GM21528 (cell line): ENCODE results near the gene RDX.

ENCODE experiments used
- ATAC-seq: cut with Tn5 transposase; IDR thresholded peaks from one replicate; pipeline ENCODE4 v1.9.1; 2021; ENCODE audit warnings: mild to moderate bottlenecking, moderate library complexity; ENCODE audit not compliant: unreplicated experiment, low FRiP score

Gene RDX

GRCh38 chr11:110176366-110177085 is 119.9 kb downstream of the RDX start:
- ATAC-seq: no peak

DNA sequence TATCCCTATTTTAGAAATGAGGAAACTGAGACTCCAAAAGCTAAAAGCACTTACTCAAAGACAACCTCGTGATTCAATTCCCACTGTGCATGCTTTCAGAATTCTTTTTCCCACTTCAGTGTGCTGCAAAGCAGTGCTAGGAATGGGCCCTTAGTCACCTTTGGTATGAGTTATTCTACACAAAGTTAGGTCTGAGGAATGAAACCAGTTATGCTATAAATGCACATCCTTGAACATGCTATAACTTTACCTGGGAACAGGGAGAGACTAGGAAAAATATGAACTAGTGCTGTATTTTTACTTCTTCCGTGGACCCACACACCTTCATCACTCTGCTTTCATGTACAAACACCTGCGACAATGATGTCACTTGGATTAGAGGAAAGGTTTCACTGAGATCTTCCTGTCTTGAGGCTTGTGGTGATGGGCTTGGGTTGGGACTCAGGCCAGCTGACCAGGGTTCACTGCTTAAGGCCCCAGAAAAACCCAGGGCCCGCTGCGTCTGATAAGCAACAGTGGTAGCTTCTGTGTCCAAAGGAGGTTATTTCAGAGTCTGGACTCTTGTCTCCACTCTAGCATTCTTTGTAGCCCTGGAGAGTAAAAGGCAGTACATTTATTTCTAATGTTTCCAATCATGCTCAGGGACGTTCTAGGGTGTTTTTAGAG is 121.6 kb downstream of the RDX start:
- ATAC-seq: no peak

DNA sequence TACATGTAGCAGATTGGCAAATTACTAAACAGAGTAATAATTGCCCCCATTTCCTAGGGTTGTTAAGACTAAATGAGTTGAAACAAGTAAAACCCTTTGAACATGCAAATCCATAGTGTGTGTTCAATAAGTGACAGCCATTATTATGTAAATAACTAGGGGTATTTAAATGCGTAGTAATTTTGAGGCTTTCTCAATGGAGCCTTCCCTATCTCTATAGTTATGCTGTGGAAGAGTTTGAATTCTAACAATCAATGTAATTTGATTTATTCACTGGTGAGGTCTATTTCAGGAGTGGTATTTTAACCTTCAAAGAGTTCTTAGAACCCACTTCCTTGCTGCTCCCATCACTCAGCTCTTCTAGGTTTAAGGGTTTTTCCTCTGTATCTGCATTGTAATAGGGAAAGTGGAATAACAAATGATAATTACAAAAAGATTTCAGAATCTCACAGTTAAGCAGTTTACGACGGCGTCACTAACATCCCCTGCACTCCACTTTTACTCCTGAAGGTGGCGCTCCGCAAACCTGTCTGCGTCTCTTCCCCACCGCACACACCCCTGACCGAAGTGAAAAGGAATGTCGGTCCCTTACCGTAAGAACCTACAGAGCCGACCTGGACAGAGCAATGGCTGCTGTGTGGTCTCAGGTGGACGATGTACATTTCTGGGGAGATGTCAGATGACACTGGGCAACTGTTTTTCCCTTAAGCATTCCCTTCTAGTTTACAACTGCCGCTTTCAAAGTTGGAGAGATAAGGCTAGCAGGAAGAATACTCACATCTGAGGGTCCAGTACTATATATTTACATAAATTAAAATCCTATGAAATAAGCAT is 122.4 kb downstream of the RDX start:
- peak; percentile 70 for ATAC-seq

DNA sequence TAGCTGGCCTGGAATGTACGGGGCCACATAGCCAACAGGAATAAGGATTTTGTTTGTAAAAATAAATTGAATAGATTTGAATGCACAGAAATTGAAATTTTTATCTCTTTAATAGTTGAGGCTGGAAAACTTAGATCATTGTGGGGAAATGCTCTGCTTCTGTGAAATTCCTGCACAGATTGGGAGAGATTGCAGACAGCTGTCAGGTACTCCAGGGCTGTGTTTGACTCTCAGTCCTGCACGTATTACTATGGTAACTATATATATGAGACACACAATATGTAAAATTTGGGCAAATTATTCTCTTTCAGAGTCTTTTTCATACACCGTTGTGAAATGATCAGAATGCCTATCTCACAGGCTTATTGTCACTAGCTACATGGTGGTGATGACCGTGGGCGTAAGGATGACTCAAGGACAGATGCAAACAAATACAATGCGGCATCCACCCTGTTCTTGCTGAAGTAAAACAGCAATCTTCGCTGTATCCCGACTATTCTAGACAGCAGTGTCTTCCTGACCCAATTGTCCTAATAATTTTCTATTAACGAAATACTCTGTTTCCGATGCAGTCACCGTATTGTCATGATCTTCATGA is 123.8 kb downstream of the RDX start:
- ATAC-seq: no peak

DNA sequence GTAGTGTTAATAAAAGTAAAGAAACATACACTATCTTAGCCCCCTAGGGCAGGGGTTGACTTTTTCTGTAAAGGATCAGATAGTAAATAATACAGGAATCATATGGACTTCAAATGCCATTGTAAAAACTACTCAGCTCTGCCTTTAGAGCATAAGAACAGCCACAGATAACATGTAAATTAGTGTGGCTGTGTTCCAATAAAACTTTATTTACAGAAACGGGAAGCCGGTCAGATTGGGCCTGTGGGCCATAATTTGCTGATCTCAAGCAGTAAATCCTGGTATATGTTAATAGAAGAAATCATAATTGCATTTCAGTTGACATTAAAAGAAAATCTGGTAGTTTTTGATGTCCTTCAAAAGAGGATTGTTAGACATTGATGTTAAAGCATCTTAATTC is 126.7 kb downstream of the RDX start:
- ATAC-seq: no peak

GRCh38 chr11:110168033-110168803 is 128.2 kb downstream of the RDX start:
- no peak for ATAC-seq

- no peak for ATAC-seq
Observed at GRCh38 chr11:110165039-110165925, 131.1 kb downstream of the RDX start.

- ATAC-seq: no peak
Observed at GRCh38 chr11:110162216-110162615, 134.2 kb downstream of the RDX start.

- no peak for ATAC-seq
Observed at GRCh38 chr11:110161061-110161460, 135.4 kb downstream of the RDX start.

- ATAC-seq: no peak
Observed at GRCh38 chr11:110160437-110160836, 136.0 kb downstream of the RDX start.

DNA sequence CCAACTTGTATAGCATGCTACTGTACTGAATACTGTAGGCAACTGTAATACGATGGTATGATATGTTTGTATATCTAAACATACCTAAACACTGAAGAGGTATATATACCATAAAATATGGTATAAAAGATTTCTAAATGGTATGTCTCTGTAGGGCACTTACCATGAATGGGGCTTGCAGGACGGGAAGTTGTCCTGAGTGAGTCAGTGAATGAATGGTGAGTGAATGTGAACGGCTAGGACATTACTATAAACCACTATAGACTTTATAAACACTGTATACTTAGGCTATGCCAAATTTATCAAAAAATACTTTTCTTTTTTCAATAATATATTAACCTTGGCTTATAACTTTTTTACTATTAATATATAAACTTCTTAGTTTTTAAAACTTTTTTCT is 136.4 kb downstream of the RDX start:
- no peak for ATAC-seq

- ATAC-seq: no peak
Observed at GRCh38 chr11:110159476-110159875, 136.9 kb downstream of the RDX start.

DNA sequence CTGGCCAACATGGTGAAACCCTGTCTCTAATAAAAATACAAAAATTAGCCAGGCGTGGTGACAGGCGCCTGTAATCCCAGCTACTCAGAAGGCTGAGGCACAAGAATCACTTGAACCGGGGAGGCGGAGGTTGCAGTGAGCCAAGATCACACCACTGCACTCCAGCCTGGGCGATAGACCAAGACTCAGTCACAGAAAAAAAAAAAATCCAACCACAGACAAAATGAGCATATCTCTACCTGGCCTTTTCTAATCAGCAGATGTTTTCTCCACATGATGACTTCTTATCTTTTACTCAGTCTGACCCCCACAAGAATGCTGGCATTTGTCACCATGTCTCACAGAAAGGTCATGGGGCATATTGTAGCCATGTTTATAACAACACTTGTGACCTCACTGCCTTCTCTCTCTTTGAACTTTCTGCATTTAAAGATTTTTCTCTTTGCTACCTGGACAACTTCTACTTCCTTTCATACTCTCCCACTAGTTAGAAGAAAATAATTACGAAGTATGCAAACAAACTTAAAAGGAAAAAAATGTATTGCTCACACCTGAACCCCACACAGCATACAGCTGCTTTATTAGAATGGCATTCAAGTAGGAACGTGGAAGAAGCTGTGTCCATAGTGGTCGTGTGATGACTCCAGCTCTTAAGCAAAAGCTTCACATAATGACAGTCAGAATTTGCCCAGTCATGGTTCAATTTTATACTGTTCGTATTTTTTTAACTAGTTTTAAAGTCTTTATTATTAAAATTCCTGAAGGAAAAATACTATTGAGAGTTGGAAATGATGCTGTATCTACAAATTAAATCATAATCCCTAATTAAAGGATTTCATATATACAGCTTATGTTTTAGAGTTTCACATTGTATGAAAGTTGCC is 137.9 kb downstream of the RDX start:
- no peak for ATAC-seq

DNA sequence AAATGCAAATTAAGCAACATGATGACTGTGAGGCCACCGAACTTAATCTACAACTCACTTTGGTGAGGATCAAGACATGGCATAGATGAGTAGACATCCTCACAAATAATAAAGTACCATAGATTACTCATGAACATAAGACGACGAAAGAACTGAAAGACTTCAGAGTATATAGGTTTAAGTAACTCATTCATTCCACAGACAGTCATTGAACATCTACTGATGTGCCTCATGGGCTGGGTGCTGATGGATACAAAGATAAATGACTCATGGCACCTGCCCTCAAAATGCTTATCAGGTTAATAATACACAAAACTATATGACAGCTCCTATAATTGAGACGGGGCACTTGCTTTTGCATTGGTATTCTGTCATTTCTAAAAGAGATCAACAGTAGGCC is 139.9 kb downstream of the RDX start:
- ATAC-seq: no peak

- ATAC-seq: no peak
Observed at GRCh38 chr11:110153474-110153873, 142.9 kb downstream of the RDX start.

DNA sequence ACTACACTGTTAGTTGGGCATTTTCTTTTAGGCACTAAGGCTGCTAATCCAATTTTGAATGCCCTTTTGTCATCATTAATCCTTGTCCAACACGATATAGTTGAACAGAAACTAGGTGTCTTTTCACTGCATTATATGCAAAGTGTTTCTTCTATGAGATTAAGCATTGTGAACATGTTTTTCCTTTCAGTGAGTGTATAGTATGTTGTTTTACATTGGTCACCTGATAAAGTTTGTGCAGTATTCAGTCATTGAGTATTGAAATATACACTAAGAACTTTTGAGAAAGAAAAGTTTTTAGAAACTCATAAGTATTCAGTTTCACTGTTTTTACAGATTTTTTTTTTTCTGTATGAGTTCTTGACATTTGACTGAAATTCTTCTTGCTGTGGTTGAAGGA is 144.2 kb downstream of the RDX start:
- ATAC-seq: no peak

GRCh38 chr11:110148775-110149744 is 147.4 kb downstream of the RDX start:
- ATAC-seq: no peak
